HG02588 (cell line): ENCODE results near the gene ZNRF2.
A peak's percentile ranks its signal among the peaks of the same experiment; 100 is the strongest.
"Not testable (repeated sequence)": the region's sequence is repeated elsewhere in the genome, so short reads cannot be mapped to it uniquely, and the experiment has no call there.

ENCODE experiments used
- ATAC-seq: cut with Tn5 transposase; IDR thresholded peaks from one replicate; pipeline ENCODE4 v1.9.1; 2021; ENCODE audit warnings: mild to moderate bottlenecking, moderate library complexity; ENCODE audit not compliant: unreplicated experiment

ZNRF2 gene

GRCh38 chr7:30286749-30287148 is 2.4 kb downstream of the ZNRF2 start:
- no peak for ATAC-seq

GRCh38 chr7:30287625-30288024 is 3.2 kb downstream of the ZNRF2 start:
- not testable (repeated sequence) for ATAC-seq

- not testable (repeated sequence) for ATAC-seq
These were observed 5.2 kb downstream of the ZNRF2 start for GRCh38 chr7:30289634-30290033.

- not testable (repeated sequence) for ATAC-seq
These were observed 5.9 kb downstream of the ZNRF2 start for GRCh38 chr7:30290317-30290716.

- ATAC-seq, result not testable (repeated sequence)
These were observed 8.1 kb downstream of the ZNRF2 start for GRCh38 chr7:30292416-30293038.

- not testable (repeated sequence) for ATAC-seq
These were observed 11.9 kb downstream of the ZNRF2 start for GRCh38 chr7:30296304-30296703.

- ATAC-seq, result not testable (repeated sequence)
These were observed 13.1 kb downstream of the ZNRF2 start for GRCh38 chr7:30297499-30297898.

- not testable (repeated sequence) for ATAC-seq
These were observed 14.0 kb downstream of the ZNRF2 start for GRCh38 chr7:30298409-30298808.

- ATAC-seq, result no peak
These were observed 17.4 kb downstream of the ZNRF2 start for GRCh38 chr7:30301751-30302150.

- no peak for ATAC-seq
These were observed 18.4 kb downstream of the ZNRF2 start for GRCh38 chr7:30302656-30303311.

GRCh38 chr7:30303312-30304039 is 19.1 kb downstream of the ZNRF2 start:
- ATAC-seq, result peak; percentile 64

- ATAC-seq, result no peak
These were observed 19.9 kb downstream of the ZNRF2 start for GRCh38 chr7:30304177-30304884.

- ATAC-seq, result no peak
These were observed 22.6 kb downstream of the ZNRF2 start for GRCh38 chr7:30306976-30307375.

GRCh38 chr7:30308389-30308788 is 24.0 kb downstream of the ZNRF2 start:
- ATAC-seq, result no peak

GRCh38 chr7:30309302-30309701 is 24.9 kb downstream of the ZNRF2 start:
- ATAC-seq, result no peak

GRCh38 chr7:30309842-30310435 is 25.5 kb downstream of the ZNRF2 start:
- ATAC-seq, result no peak

GRCh38 chr7:30310674-30311362 is 26.4 kb downstream of the ZNRF2 start:
- ATAC-seq, result no peak

GRCh38 chr7:30312178-30312577 is 27.8 kb downstream of the ZNRF2 start:
- ATAC-seq, result no peak

- ATAC-seq, result no peak
These were observed 29.0 kb downstream of the ZNRF2 start for GRCh38 chr7:30313348-30313747.

- ATAC-seq, result no peak
These were observed 29.4 kb downstream of the ZNRF2 start for GRCh38 chr7:30313793-30314192.
